NCI-H748 treated with DMSO at 0.1 percent for 48 hours (cell line): ENCODE results near the gene SHE.
"Not testable (repeated sequence)": the region's sequence is repeated elsewhere in the genome, so short reads cannot be mapped to it uniquely, and the experiment has no call there.

Experiments used
- DNase-seq: peaks from one replicate; lab custom pipeline; 2025; lab: John Stamatoyannopoulos, UW

The SHE gene

DNA sequence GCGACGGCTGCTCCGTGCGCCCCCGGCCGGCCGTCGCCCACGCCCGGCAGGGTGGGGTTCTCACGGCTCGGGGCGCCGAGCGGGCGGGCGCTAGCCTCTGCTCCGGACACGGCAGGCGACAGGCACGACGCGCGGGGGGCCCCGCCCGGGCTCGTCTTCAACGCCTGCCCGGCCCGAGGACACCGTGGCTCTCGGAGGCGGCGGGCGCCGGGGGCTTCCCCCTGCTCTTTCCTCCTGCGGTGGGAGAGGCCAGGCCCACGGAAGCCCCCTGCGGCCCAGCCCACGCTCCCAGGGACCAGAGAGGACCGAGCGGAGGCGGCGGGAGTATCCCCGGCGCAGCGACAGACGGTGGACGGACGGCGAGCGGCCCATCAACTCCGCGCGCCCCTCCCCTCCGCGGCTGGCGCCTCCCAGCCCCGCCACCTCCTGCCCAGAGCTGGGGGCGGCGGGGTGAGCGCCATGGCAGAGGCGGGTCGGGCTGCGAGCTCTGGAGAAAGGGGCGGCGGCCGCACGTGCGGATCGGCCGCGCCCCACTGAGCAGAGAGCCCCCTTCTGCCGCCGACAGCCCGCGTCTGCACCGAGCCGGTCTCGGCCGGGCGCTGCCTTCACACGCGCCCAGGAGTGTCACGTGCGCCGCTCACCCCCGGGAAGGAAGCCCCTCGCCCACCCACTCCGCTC is at the start of gene SHE, which contains the start of gene TDRD10:
TSS of gene SHE (minus strand) at position 347 of the 678 bp plus-strand sequence. CDS start 386 bp downstream, outside the sequence.
TSS of gene TDRD10 (plus strand) at position 154 of the 678 bp plus-strand sequence. CDS start 4,685 bp downstream, outside the sequence.
- DNase-seq: no peak

DNA sequence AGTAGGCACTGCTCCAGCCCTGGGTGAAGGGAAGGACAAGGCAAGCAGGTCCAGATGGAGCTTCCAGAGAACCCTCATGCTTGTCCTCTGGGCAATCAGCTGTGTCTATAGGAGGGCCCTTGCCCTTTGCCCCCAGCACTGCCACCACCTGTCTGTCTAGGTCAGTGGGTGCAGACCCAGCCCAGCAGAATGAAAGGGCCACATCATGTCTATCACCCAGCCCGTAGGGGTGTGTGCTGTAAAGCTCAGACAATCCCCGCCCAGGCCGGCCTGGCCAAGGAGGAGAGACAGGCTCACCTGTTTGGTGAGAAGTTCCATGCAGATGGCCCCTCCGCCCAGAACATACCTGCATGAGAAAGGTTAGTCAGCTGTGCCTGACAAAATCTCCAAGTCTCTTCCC is 49.3 kb upstream of the SHE start:
- no peak for DNase-seq

DNA sequence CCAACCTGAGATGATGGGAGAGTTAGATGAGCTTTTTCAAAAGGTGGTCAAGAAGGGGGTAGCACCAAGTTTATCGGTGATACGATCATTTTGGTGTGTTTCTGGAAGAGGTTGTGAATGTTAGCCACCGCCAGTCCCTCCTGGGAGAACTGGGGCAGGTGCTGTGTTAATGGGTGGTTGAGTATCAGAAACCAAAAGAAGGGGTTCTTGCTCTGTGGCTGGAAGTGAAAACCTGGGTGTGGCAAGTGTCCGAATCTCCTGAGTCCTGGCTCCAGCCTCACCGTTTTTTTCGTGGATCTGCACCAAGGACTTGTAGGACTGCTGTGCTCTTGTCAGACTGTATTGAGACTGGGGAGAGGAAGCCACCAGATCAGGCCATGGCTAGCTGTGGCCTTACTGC is 48.4 kb upstream of the SHE start:
- no peak for DNase-seq

DNA sequence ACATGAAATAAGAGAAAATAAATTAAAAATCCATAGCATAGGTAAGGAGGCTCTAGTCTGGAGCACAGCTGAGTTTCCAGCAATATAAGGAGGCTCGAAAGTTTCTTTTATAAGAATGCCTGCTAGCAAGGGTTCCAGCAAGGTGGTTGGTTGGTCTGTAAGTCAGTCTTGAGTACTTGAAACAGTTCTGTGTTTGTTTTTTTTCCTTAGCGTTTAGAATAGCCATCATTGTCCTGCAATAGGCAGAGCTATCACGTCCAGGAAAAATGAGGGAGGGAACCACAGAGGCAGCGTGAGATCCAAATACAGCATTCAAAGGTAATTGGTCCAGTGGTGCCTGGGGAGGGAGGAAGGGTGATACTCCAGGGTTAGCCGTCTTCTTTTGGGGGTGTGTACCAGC is 47.9 kb upstream of the SHE start:
- DNase-seq: no peak

DNA sequence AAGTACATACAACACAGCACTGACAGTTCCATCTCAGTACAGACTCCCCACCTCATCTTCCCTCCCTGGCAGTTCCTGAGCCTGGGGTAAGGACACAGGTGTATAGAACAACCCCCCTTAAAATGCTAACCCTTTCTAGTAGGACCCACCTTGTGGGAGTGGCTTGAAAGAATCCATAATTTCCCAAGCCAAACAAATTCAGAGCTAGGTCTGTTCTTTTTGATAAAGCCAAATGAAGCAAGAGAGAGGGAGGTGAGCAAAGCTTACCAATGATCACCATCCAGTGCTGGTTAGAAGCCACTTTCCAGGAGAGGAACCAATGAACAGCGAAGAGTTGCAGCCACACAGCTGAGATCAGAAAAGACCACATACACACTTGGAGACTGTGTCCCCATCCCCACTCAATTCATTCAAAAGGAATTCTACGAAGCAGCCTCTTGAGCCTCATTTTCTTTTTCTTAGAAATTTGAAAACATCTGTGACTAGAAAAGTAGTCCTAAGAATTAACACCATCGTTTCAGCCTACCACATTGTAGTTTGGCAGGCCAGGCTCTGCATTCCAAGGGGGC is 47.1 kb upstream of the SHE start:
- no peak for DNase-seq

DNA sequence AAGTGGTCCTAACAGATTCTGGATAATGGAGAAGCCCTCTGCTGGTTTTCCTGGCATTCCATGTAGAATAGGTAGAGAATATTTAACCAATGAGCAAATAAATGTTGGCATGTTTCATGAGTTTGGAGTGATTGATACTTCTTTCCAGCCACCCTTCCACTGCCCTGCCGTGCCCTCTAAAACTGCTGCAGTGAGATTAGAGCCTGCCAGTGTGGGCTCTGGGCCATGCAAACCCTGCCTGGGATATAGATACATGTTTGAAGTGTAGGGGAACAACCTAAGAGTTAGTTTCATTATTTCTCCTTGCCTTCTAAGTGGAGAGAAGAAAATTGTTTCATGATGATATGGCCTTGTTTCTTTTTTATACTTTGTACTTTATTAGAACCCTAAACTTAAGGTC is 45.8 kb upstream of the SHE start:
- no peak for DNase-seq

DNA sequence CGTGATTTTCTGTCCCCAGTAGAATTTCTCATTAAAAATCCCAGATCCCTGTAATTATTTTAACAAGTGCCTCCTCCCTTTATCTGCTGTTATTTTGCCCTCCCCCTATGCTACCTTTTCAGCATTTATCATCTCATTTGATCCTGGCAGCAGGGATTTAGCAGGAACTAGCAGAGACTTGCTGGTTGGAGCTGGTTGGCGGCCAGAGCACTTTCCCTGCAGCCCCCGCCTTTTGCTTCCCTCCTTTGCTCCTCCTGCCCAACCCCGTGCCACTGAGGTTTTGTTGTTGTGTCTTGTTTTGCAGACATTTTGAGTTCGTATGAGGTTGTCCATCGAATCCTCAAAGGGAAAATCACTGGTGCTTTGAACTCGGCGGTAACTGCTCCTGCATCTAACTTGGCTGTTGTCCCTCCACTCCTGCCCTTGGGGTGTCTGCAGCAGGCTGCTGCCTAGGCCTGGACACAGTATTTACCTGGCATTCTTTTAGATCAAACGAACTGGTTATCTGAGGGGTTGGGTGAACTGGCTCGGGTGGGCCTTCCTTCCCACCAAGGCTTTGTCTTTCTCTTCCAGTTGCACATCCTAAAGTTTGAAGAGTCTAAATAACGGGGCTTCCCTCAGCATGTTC is 45.0 kb upstream of the SHE start:
- DNase-seq: no peak

DNA sequence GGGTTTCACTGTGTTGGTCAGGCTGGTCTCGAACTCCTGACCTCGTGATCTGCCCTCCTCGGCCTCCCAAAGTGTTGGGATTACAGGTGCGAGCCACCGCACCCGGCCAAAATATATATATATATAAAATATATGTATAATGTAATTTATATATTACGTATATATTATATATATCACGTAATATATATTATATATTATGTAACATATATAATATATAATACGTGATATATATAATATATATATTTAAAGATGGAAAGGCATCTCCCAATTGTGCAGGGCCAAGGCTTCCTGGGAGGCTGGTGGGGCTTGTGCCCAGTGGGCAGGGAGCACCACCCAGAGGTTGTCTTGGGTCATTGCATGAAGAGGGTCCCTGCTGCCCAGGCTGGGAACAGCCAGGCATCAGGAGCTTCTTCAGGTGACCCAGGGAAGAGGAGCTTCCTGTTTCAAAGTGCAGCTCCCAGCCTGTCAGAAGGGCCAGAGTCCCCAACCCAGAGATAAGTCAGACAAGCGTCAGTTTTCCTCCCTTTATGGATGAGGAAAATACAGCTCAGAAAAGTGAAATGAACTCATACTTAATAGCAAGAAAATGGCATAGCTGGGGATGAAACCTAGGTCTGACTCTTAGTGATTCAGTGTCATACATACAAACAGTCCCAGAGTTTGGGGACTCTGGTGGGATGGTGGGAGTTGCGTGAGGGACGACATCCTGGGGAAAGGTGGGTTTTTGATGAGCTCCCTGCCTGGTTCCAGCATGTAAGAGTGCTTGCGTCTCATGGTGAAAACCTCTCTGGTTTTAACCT is 44.3 kb upstream of the SHE start:
- DNase-seq: peak; percentile 38

DNA sequence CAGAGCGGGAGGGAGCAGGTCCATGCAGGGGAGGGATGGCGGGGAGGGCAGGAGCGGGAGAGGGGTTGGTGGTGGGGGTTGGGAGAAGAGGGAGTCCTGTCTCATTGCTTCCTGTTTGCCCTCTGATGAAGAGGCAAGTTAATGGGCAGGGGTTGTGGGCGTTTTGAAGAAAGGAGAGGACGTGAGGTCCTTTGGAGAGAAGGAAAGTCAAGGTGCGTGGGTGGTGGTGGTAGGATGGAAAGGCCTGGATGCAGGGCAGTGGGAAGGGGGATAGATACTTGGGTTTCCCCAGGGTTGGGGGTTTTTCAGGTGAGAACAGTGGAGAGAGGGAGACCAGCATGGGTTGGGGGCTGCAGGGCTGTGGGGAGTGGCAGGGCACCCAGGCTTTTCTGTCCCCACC is 39.0 kb upstream of the SHE start:
- no peak for DNase-seq

DNA sequence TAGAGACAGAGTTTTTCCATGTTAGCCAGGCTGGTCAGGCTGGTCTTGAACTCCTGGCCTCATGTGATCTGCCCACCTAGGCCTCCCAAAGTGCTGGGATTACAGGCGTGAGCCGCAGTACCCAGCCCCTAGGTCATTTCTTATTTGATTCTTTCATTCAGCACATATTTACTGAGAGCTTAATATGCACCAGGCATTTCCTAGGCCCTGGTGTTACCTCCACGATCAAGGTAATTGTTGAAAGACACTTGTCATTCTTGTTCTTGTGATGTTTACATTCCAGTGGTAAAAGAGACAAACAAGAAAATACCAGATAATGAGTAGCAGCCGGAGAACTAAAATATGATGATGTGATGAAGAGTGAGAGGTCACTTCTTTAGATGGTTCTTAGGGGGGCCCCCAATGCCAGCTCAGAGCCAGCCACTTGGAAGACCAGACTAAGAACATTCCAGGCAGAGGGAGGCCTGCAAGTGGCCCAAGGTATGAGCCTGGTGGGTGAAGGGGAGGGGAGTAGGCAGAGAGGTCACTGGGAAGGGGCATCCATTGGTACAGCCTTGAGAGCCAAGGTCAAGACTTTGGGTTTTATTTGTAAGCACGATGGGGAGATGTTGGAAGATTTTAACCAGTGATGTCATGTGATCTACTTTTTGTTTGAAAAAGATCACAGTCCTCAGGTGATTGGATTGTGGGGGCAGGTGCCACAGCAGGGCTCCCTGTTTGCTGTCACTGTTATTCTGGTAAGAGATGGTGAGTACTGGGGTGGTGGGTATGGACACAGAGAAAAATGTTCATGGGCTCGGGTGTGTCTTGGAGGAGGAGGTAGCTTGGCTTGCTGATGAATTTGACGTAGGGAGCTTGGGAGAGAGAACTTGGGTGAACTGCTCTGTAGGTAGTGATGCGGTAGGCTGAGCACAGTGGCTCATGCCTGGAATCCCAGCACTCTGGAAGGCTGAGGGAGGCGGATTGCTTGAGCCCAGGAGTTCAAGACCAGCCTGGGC is 37.6 kb upstream of the SHE start:
- no peak for DNase-seq

DNA sequence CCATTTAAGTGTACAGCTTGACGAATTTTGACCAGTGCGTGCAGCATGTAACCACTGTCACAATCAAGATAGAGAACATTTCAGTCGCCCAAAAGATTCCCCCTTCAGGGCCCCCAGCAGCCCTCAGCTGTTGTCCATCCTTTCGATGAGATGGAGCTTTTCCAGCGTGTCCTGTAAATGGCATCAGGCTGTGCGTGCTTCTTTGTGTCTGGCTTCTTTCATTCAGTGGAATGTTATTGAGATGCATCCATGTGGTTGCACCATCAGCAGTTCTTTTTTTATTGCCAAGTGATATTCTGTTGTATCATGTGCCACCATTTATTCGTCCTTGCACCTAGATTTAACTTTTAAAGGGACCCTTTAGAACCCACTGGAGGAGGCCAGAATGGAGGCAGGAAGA is 34.4 kb upstream of the SHE start:
- no peak for DNase-seq

DNA sequence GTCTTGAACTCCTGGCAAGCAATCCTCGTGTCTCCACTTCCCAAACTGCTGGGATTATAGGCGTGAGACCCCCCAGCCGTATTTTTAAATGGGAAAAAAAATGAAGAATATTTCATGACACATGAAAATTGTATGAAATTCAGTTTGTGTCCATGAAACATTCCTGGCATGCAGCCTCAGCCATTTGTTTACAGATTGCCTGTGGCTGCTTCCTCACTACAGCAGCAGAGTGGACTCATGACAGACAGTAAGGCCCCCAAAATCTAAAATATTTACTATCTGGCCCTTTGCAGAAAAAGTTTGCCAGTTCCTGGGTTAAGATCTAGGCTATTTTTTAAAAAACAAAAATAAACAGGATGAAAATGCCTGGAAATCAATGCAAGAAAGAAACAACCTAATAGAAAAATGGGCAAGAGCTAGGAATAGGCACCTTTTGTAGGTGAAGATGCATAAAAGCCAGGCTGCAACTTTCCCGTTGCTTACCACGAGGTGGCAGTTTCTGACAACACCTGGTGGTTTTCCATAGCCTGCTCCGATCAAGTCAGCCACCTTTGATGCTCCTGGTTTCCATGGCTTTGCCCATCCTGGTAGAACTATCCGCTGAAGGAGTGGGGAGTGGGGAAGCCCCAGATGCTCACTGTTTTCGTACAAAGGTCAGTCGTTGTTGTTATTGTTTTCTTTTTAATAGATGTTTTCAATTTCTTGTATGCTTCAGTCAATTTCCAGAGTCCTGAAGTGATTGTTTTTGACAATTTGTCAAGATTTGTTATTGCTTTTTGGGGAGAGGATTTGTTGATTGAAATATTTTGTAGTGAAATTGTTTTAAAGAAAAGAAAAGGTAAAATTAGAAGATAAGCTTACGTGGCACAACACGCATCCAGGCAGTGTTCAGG is 32.0 kb upstream of the SHE start:
- DNase-seq: peak; percentile 49

DNA sequence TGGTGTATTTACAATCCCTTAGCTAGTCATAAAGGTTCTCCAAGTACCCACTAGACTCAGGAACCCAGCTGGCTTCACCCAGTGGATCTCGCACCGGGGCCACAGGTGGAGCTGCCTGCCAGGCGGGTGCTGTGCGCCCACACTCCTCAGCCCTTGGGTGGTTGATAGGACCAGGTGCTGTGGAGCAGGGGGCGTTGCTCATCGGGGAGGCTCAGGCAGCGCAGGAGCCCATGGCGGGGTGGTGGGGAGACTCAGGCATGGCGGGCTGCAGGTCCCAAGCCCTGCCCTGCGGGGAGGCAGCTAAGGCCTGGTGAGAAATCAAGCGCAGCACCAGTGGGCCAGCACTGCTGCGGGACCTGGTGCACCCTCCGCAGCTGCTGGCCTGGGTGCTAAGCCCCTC is 29.7 kb upstream of the SHE start:
- not testable (repeated sequence) for DNase-seq

DNA sequence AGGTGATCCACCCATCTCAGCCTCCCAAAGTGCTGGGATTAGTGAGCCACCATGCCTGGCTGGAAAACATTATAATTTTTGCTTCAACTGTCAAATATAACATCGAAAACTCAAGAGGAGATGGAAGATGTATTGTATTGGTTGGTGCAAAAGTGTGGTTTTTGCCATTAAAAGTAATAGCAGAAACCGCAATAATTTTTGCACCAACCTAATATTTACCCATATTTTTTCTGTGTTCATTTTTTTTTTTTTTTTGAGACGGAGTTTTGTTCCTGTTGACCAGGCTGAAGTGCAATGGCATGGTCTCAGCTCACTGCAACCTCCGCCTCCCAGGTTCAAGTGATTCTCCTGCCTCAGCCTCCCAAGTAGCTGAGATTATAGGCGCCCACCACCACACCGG is 27.1 kb upstream of the SHE start:
- no peak for DNase-seq

DNA sequence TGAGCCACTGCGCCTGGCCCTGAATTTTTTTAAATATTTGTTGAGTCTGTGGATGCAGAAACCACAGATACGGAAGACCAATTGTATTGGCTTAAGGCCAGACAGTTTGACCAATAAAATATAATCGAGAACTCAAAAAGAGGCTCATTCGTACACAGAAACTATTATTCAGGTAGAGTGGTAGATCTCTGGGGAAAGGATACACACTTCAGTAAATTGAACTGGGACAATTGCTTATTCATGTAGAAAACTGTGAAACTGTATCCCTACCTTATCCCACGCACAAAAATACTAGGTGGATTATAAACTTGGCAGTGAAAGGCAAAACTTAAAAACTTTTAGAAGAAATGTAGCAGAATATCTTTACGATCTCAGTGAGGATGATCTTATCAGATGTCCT is 25.0 kb upstream of the SHE start:
- no peak for DNase-seq

DNA sequence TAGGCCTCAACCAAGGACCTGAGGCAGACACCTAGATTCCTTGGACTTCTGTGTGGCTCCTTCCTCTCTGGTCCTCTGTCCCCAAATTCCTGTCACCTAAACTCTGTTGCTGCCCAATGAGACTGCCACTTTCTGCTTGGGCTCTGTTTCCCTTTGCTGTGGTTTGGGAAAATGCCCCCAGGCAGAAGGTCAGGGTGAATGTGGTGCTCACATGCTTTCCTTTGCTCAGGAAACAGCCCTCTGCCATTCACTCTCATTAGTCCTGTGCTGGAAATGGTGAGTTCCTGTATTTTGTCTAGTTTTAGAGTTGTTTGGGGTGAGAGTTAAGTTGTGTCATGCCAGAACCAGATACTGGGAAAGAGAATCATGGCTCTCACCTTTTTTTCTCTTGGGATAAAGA is 22.7 kb upstream of the SHE start:
- DNase-seq: no peak

DNA sequence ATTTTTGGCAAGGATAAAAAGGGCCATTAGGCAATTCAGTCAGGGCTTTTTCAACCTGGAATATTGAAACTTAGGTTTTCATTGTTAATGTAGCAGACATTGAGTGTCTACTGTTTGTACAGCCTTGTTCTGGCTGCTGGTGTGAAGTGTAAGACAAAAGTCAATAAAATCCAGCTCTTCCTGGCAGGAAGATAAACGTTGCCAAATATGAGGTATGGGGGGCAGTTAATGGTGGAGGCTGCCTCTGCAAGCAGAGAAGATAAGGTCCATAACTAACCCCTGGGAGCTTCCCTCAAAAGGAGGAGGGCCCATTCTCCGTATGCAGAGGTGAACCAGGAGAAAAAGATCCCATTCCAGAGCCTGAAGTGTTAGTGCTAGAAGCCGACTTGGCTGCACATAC is 19.5 kb upstream of the SHE start:
- no peak for DNase-seq

DNA sequence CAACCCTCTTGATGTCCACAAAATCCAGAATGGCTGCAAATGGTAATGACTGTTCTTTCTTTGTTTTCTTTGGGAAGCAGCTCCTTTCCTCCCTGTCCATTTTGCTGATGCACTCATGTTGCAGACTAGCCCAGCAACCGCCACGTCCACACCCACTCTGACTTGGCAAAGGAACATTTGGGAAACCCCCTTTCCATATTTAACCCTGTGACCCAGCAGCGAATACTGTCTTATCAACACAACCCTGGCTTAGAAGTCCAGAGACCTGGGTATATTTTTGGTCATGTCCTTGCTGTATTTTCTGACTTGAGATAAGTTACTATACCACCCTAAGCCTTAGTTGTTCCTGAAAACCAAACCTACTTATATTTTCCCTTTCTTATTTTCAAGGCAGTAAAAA is 18.1 kb upstream of the SHE start:
- DNase-seq: no peak

DNA sequence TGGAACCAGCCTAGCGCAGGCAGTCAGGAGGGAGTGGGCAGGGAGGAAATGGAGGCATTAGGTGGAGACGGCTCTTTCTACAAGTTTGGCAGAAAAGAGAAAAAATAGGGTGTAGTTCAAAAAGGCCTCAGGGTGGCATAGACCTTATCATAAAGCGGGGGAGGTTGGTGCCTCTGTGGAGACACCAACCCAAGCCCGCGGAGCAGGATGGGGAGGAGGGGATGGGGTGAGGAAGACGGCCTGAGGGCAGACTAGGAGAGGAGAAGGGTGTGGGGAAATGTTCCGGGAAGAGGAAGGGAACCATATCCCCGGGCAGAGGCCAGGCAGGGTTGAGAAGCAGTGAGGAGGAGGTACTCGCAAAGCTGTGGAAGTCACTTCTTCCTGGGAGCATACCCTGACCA is 17.4 kb upstream of the SHE start:
- DNase-seq: no peak

DNA sequence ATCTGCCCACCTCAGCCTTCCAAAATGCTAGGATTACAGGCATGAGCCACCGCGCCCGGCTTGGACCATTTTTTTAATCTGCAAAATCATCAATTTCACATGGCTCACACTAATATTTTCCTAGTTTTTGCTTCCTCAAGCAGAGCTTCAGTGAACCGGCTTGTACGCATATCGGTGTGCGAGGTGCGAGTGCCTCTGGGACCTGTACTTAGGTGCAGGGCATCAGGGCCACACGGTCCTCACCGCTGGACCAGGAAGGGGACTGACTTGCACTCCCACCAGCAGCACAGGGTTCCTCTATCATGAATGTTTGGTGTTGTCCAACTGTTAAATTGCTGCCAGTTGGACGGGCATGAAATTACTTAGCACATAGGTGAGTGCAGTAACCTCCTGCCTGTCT is 15.4 kb upstream of the SHE start:
- DNase-seq: no peak
